Heart left ventricle (tissue), 16 donors: ENCODE data around the gene BFSP2. TPM values are rescaled to one million over a fixed set of nuclear protein-coding genes. Genes with fewer than 3 reads are reported as not detected.

Source experiments
- ATAC-seq, 4 donors: fragments of 200-7000 bp; cut with Tn5 transposase; one replicate each; pipeline ENCODE4 v1.9.1; 2020 to 2022; ENCODE audit warnings: moderate library complexity in 4 of 4, mild to moderate bottlenecking in 3 of 4, moderate number of reproducible peaks in 1 of 4
- DNase-seq, 5 donors: peaks; one replicate each; pipeline ENCODE4 v3.0.0-alpha.2; 2020
- H3K27ac ChIP-seq, 12 donors: fragments of 200-600 bp; sonication (generic) in 4 of 12; one replicate each; pipeline versions ENCODE4 v1.5.0 to v1.8.0; 2016 to 2022; ENCODE audit warnings: mild to moderate bottlenecking in 2 of 12
- H3K27me3 ChIP-seq, 9 donors: fragments of 200-600 bp; sonication (generic) in 2 of 9; one replicate each; pipeline versions ENCODE4 v1.5.1 to v1.8.0; 2016 to 2022; ENCODE audit warnings: mild to moderate bottlenecking in 3 of 9
- H3K36me3 ChIP-seq, 9 donors: fragments of 200-600 bp; sonication (generic) in 2 of 9; one replicate each; pipeline versions ENCODE4 v1.5.0 to v1.8.0; 2018 to 2022; ENCODE audit warnings: mild to moderate bottlenecking in 2 of 9
- H3K4me1 ChIP-seq, 12 donors: fragments of 200-600 bp; sonication (generic) in 4 of 12; one replicate each; pipeline versions ENCODE4 v1.5.0 to v1.8.0; 2016 to 2022; ENCODE audit warnings: mild to moderate bottlenecking in 3 of 12
- H3K4me3 ChIP-seq, 12 donors: fragments of 200-600 bp; sonication (generic) in 4 of 12; one replicate each; pipeline versions ENCODE4 v1.5.0 to v1.8.0; 2017 to 2022; ENCODE audit warnings: mild to moderate bottlenecking in 9 of 12, moderate library complexity in 4 of 12
- H3K9me3 ChIP-seq, 12 donors: fragments of 200-600 bp; sonication (generic) in 4 of 12; one replicate each; pipeline versions ENCODE4 v1.5.0 to v1.8.0; 2016 to 2022; ENCODE audit warnings: mild to moderate bottlenecking in 1 of 12
- CTCF ChIP-seq, 12 donors: fragments of 200-600 bp; sonication (generic) in 4 of 12; IDR thresholded peaks; one replicate each; pipeline versions ENCODE4 v1.5.0 to v1.8.0; 2018 to 2022; ENCODE audit warnings: antibody characterized with exemption in 12 of 12, mild to moderate bottlenecking in 5 of 12
- POLR2A ChIP-seq, 2 donors: fragments of 450-650 bp; IDR thresholded peaks; one replicate each; pipeline ENCODE4 v1.6.1; 2017; ENCODE audit warnings: antibody characterized with exemption in 2 of 2, mild to moderate bottlenecking in 2 of 2, moderate library complexity in 2 of 2
- whole genome bisulfite sequencing, 4 donors: extraction: QIAGEN DNeasy Blood & Tissue Kit in 2 of 4; methylation state at CpG; one replicate each; pipeline versions ENCODE4 v1.1.5 to v1.1.7; 2013 to 2018; 5-methylcytosine and 5-hydroxymethylcytosine counted together
- intact Hi-C, 10 donors: fragments of 100-400 bp; cut with DNase I; formaldehyde crosslinking; loops; one replicate each; pipeline versions ENCODE4 v1.11.1 to v1.14.2; 2022
- polyA plus RNA-seq, 2 donors: library from polyadenylated mRNA; stranded (reverse); fragments of 200-250 nt; gene quantifications; one replicate each; pipeline ENCODE4 v1.2.3, GENCODE V29; 2013
- total RNA-seq, 9 donors: library from RNA; depleted of rRNA in 2 of 9; stranded (reverse); fragments of >200 nt in 2 of 9; fragmentation: NEBNext Ultra II Directional in 3 of 9; extraction: Animal tissue kit (Norgen Biotek cat#: 25700) in 3 of 9; gene quantifications; one replicate each; pipeline versions ENCODE4 v1.1.0 to v1.2.4, GENCODE V29; 2016 to 2023
- donor health status: ischemic (EF 13 %, LVEDD 7.1; RV severe dilation, severe dysfunction).
- donor health status: healthy with polysubstance abuse.
- donor health status: DM: no; HTN: yes; CAD: no.
- donor health status: DM: no; HTN: no; CAD: no.
- donor health status: ischemic (EF 25% LVEDD 6.9; RV normal size, moderate dysfunction).
- donor health status: ischemic (EF 25% LVEDD 5.7; RV mildly dilated, moderate dysfunction).
- donor health status: healthy.
- donor health status: DM: yes; HTN: yes; CAD: no.
- donor health status: ischemic (EF 35%, LVEDD 5.7; RV mildly dilated, moderate dysfunction).
- donor health status: nonischemic (EF 11% LVEDD 7.7; RV severe dilation, severe dysfunction).
- donor health status: DM: yes; HTN: yes; CAD: no.
- donor health status: PGD.
- donor health status: ischemic (EF 29% LVEDD 5.4; RV normal size, mild dysfunction).
- donor health status: nonischemic (EF 23%, LVEDD 6.1; RV moderate dilation, normal function).

BFSP2 gene
- total and polyA plus RNA-seq, 11 donors: not detected

GRCh38 chr3:133380481-133381225 is 19.2 kb upstream of the BFSP2 start:
- DNase-seq: no peak
- intact Hi-C loops: loop anchor here in 5 of 10 donors (2.0 to 5.0 kb wide), 3 partner anchors 648 to 653 kb away; no protein-coding TSS in a partner anchor

DNA sequence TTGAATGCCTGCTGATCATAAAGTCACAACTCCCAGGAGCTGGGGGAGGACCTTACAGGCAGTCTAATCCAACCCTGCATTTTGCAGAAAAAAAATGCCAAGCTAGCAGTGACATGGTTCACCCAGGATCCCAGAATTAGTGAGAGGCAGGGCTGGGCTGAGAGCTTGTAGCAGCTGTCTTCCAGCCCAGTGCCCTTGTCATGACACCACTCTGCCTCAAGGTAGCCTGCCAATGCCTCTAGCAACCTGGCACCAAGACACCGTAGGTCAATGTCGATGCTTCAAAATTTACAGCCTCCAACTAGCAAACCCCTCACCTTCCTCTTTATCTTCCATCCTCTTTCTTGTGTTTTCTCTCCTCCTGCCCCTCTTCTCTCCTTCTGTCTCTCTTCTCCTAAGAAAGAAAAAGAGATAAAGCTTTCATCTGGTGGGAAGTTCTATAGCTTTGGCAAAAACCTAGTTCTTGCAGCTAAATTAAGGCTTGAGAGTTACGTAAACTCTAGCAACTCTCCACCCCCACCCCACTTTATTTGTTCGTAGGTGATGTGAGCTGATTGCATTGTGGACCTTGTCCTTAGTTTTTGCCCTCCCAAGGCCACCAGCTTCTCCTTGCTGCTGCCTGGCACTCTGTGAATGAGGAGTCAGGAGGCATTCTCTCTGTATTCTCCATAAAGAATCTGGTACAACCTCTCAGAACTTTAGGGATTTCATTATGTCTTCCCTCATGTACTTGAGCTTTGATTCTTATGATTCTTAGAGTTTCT is 18.3 kb upstream of the BFSP2 start:
- intact Hi-C loops: loop anchor here in 6 of 10 donors (2.0 to 5.0 kb wide), 4 partner anchors 649 to 654 kb away; no protein-coding TSS in a partner anchor
- 64 to 94% (median 72%) methylated on average over 4 of the region's 4 CpGs for WGBS, 4 donors
- no peak for ATAC-seq

More at GRCh38 chr3:133380481-133381225, 19.2 kb upstream of the BFSP2 start:
- 92 to 96% (median 92%) methylated on average over 12 to 16 of the region's 16 CpGs for WGBS, 4 donors
- Histone ChIP-seq H3K36me3 (no peaks in the 10 kb centered on the region), H3K4me3 (no peak overlapping the region), H3K9me3 (no peaks in the 10 kb centered on the region), H3K4me1 (peaks cover 0 to 14% (median 1%) of the 10 kb centered on the region in 12 donors), H3K27me3 (peaks cover 0 to under 1% (median 0%) of the 10 kb centered on the region in 9 donors), H3K27ac (no peak overlapping the region)
- TF ChIP-seq POLR2A (IDR thresholded peaks at IDR 0.05) (no peak), CTCF (IDR thresholded peaks at IDR 0.05) (no peak)
- no peak for ATAC-seq

DNA sequence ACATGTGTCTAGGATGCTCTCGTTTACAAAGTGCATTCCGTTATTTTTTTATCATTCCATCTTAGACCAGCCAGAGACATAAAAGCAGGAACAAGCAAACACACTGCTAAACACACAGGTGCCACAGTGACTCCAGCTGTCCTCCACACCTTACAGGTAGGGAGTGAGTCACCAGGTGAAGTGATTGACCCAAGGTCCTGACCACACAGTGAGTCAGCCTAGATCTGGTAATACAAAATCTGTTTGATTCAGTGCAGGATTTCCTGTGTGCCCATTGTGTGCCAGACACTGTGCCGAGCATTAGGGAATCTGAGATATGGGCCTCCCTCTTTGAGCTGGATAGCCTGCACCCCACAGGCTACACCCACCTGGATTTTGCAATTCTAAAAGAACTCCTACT is 16.7 kb upstream of the BFSP2 start:
- peaks cover 0 to 3% (median 0%) of the 10 kb centered on the region in 9 donors for H3K27me3 ChIP-seq
- intact Hi-C loops: loop anchor here in 5 of 10 donors (2.0 to 5.0 kb wide), 3 partner anchors 651 to 656 kb away; no protein-coding TSS in a partner anchor
- peaks cover 0 to 8% (median 0%) of the 10 kb centered on the region in 12 donors for H3K4me1 ChIP-seq
- H3K9me3 ChIP-seq: no peaks in the 10 kb centered on the region
- no peak overlapping the region for H3K4me3 ChIP-seq
- TF ChIP-seq POLR2A (IDR thresholded peaks at IDR 0.05) (no peak), CTCF (IDR thresholded peaks at IDR 0.05) (no peak)
- no peak overlapping the region for H3K27ac ChIP-seq
- H3K36me3 ChIP-seq: no peaks in the 10 kb centered on the region
- no peak for ATAC-seq
- no peak for DNase-seq
- WGBS, 4 donors: 71 to 88% (median 87%) methylated on average over 3 of the region's 3 CpGs

More for the DNA sequence above, 18.3 kb upstream of the BFSP2 start:
- no peak overlapping the region for H3K27ac ChIP-seq
- no peaks in the 10 kb centered on the region for H3K36me3 ChIP-seq
- no peaks in the 10 kb centered on the region for H3K9me3 ChIP-seq
- peaks cover 0 to 14% (median 0%) of the 10 kb centered on the region in 12 donors for H3K4me1 ChIP-seq
- no peak overlapping the region for H3K4me3 ChIP-seq
- no peak for DNase-seq
- TF ChIP-seq POLR2A (IDR thresholded peaks at IDR 0.05): no peak
- no peak for TF ChIP-seq CTCF (IDR thresholded peaks at IDR 0.05)
- peaks cover 0 to 3% (median 0%) of the 10 kb centered on the region in 9 donors for H3K27me3 ChIP-seq

- ATAC-seq: no peak
- intact Hi-C loops: loop anchor here in 9 of 10 donors (1.0 to 5.0 kb wide), 6 partner anchors 342 to 656 kb away; no protein-coding TSS in a partner anchor
- H3K27ac ChIP-seq: no peak overlapping the region
Observed at GRCh38 chr3:133383741-133384140, 16.1 kb upstream of the BFSP2 start.

More at GRCh38 chr3:133383741-133384140, 16.1 kb upstream of the BFSP2 start:
- TF ChIP-seq POLR2A (IDR thresholded peaks at IDR 0.05) (no peak), CTCF (IDR thresholded peaks at IDR 0.05) (no peak)
- Histone ChIP-seq H3K27me3 (peaks cover 0 to 3% (median 0%) of the 10 kb centered on the region in 9 donors), H3K9me3 (no peaks in the 10 kb centered on the region), H3K4me3 (no peak overlapping the region), H3K4me1 (peaks cover 0 to 8% (median 0%) of the 10 kb centered on the region in 12 donors), H3K36me3 (no peaks in the 10 kb centered on the region)
- no peak for DNase-seq
- WGBS, 4 donors: 81 to 84% (median 83%) methylated on average over 5 of the region's 5 CpGs
